ENCODE results near the gene P2RX2. TPM values are rescaled to one million over a fixed set of nuclear protein-coding genes. Genes with fewer than 3 reads are reported as not detected.

P2RX2 gene
- total RNA-seq, 2 experiments from 2014 or later = not detected

DNA sequence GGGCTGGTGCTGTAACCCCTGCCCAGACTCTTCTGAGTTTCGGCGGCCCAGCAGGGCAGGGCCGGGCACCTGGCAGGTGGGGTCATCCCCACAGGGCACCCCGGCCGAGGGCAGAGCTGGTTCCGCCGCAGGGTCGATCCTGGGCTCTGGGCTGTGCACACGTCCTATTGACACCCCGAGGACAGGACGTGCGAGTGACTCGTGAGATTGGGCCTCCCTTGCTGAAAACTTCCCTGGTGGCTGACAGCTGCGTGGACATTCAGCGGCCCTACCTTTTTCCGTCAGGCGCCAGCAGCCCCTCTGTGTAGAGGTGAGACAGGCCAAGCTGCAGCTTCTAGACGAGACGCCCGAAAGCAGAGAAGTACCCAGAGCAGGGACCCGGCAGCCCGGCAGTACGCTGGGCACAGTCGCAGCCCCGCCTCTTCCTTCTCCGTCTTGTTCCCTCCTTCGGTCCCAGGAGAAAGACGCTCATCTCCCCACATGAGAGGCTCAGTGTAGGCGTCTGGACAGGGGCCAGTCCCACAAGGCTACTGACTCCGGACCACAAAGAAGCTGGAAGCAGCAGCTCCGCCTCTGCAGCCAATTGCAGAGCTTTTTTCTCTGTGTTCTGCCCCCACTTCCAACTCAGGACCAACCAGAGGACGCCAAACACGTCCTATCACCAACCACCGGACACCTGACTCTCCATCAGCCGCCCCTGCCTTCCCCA, 8.4 kb upstream of the P2RX2 start, which contains the start of gene LRCOL1:
Gene LRCOL1 (minus strand): TSS at position 532 of the 709 bp plus-strand sequence. CDS start 4,331 bp downstream, outside the sequence.
- no peak within 1 kb of the TSS for H3K27ac Mint-ChIP-seq
- no peaks in the 10 kb centered on the region for H3K36me3 Mint-ChIP-seq (ENCODE audit: low read depth)
- peaks cover 7% of the 10 kb centered on the region for H3K9me3 Mint-ChIP-seq
- CTCF ChIA-PET = interaction anchor here (0.8 to 1.8 kb wide), 4 partner anchors 11 to 219 kb away, joined by 3 to 5 read pairs (median 3); no protein-coding TSS in a partner anchor
- intact Hi-C loops (cut with micrococcal nuclease) = no loop called here
- H3K4me3 Mint-ChIP-seq = no peak within 1 kb of the TSS
- H3K4me1 Mint-ChIP-seq (ENCODE audit: low read depth) = peaks cover 9% of the 10 kb centered on the region
- DNase-seq = no peak
- H3K27me3 Mint-ChIP-seq (ENCODE audit: low read depth) = peaks cover 50% of the 10 kb centered on the region

GRCh38 chr12:132610866-132611602, 7.5 kb upstream of the P2RX2 start:
- peaks cover 51% of the 10 kb centered on the region for H3K27me3 Mint-ChIP-seq (ENCODE audit: low read depth)
- intact Hi-C loops (cut with micrococcal nuclease) = no loop called here

DNA sequence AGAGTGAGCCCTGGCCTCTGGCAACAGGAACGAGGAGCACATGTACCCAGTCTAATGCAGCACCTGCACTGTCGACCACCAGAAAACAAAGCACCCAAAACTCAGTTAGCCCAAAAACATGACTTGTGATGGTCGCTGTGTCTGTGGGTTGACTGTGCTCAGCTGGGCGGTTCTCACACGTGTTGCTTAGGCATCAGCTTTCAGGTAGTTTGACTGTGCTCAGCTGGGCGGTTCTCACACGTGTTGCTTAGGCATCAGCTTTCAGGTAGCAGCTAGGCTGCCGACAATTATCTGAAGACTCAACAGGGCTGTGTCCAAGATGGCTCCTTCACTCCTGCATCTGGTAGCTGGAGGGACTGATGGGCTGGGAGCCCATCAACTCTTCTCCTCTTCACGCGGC, 7.0 kb upstream of the P2RX2 start:
- Mint-ChIP-seq H3K9me3 (peaks cover 9% of the 10 kb centered on the region), H3K4me1 (ENCODE audit: low read depth) (peaks cover 9% of the 10 kb centered on the region), H3K27me3 (ENCODE audit: low read depth) (peaks cover 49% of the 10 kb centered on the region), H3K27ac (no peak overlapping the region), H3K4me3 (no peak overlapping the region), H3K36me3 (ENCODE audit: low read depth) (no peaks in the 10 kb centered on the region)
- no peak for DNase-seq
- intact Hi-C loops (cut with micrococcal nuclease) = no loop called here
- CTCF ChIA-PET = interaction anchor here (1.2 kb wide), 1 partner anchor 198 kb away, joined by 3 read pairs; no protein-coding TSS in a partner anchor

More at GRCh38 chr12:132610866-132611602, 7.5 kb upstream of the P2RX2 start:
- no peak overlapping the region for H3K27ac Mint-ChIP-seq
- no peak for DNase-seq
- no peaks in the 10 kb centered on the region for H3K36me3 Mint-ChIP-seq (ENCODE audit: low read depth)
- CTCF ChIA-PET = interaction anchor here (0.8 to 1.8 kb wide), 2 partner anchors 11 to 220 kb away, joined by 3 to 5 read pairs; no protein-coding TSS in a partner anchor
- H3K4me3 Mint-ChIP-seq = no peak overlapping the region
- H3K9me3 Mint-ChIP-seq = peaks cover 7% of the 10 kb centered on the region
- peaks cover 9% of the 10 kb centered on the region for H3K4me1 Mint-ChIP-seq (ENCODE audit: low read depth)

- DNase-seq = no peak
- H3K9me3 Mint-ChIP-seq = peaks cover 12% of the 10 kb centered on the region
- H3K4me3 Mint-ChIP-seq = no peak overlapping the region
- intact Hi-C loops (cut with micrococcal nuclease) = no loop called here
- peaks cover 15% of the 10 kb centered on the region for H3K4me1 Mint-ChIP-seq (ENCODE audit: low read depth)
- CTCF ChIA-PET = interaction anchor here (1.0 to 4.0 kb wide), 7 partner anchors 14 to 460 kb away, joined by 3 to 22 read pairs (median 7); no protein-coding TSS in a partner anchor
- peaks cover 47% of the 10 kb centered on the region for H3K27me3 Mint-ChIP-seq (ENCODE audit: low read depth)
- H3K27ac Mint-ChIP-seq = no peak overlapping the region
- H3K36me3 Mint-ChIP-seq (ENCODE audit: low read depth) = no peaks in the 10 kb centered on the region
These were observed 4.5 kb upstream of the P2RX2 start for GRCh38 chr12:132614029-132614428.

- intact Hi-C loops (cut with micrococcal nuclease) = loop anchor here (1.0 kb wide), 3 partner anchors 15 to 461 kb away; no protein-coding TSS in a partner anchor
- Mint-ChIP-seq H3K4me1 (ENCODE audit: low read depth) (peaks cover 15% of the 10 kb centered on the region), H3K27ac (no peak overlapping the region), H3K27me3 (ENCODE audit: low read depth) (peaks cover 41% of the 10 kb centered on the region), H3K9me3 (peaks cover 12% of the 10 kb centered on the region), H3K36me3 (ENCODE audit: low read depth) (no peaks in the 10 kb centered on the region), H3K4me3 (no peak overlapping the region)
- CTCF ChIA-PET = interaction anchor here (0.6 to 4.0 kb wide), 23 partner anchors 8 to 474 kb away, joined by 3 to 22 read pairs (median 3); no protein-coding TSS in a partner anchor
- peak; percentile 88 for DNase-seq
These were observed 3.6 kb upstream of the P2RX2 start for GRCh38 chr12:132614861-132615578.

DNA sequence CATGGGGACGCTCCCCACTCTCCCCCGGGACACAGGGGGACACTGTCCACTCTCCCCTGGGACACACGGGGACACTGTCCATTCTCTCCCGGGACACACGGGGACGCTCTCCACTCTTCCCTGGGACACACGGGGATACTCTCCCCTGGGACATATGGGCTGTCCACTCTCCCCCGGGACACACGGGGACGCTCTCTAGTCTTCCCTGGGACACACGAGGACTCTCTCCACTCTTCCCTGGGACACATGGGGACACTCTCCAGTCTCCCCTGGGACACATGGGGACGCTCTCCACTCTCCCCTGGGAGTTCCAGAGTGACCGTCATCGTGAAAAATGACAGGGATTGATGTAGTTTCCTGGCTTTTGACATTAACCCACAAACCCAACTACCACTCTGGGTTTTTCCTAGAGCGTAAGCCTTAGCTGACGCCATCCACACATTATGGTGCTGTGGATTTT, 3.0 kb upstream of the P2RX2 start:
- H3K36me3 Mint-ChIP-seq (ENCODE audit: low read depth) = no peaks in the 10 kb centered on the region

GRCh38 chr12:132617135-132617701, 1.4 kb upstream of the P2RX2 start:
- intact Hi-C loops (cut with micrococcal nuclease) = no loop called here
- no peak for DNase-seq

More for the DNA sequence above, 3.0 kb upstream of the P2RX2 start:
- peaks cover 35% of the 10 kb centered on the region for H3K27me3 Mint-ChIP-seq (ENCODE audit: low read depth)
- H3K27ac Mint-ChIP-seq = no peak overlapping the region
- peaks cover 12% of the 10 kb centered on the region for H3K9me3 Mint-ChIP-seq
- no peak overlapping the region for H3K4me3 Mint-ChIP-seq
- intact Hi-C loops (cut with micrococcal nuclease) = loop anchor here (1.0 kb wide), 3 partner anchors 15 to 461 kb away; no protein-coding TSS in a partner anchor
- DNase-seq = no peak
- CTCF ChIA-PET = interaction anchor here (0.8 to 4.0 kb wide), 15 partner anchors 11 to 542 kb away, joined by 3 to 22 read pairs (median 4); no protein-coding TSS in a partner anchor
- peaks cover 9% of the 10 kb centered on the region for H3K4me1 Mint-ChIP-seq (ENCODE audit: low read depth)

GRCh38 chr12:132617822-132618682, 524 bp upstream of the P2RX2 start:
- H3K27me3 Mint-ChIP-seq (ENCODE audit: low read depth) = peaks cover 29% of the 10 kb centered on the region
- no peak overlapping the region for H3K4me3 Mint-ChIP-seq
- CTCF ChIA-PET = interaction anchor here (0.8 to 4.0 kb wide), 2 partner anchors 18 to 201 kb away, joined by 3 to 20 read pairs; no protein-coding TSS in a partner anchor
- H3K4me1 Mint-ChIP-seq (ENCODE audit: low read depth) = peaks cover 8% of the 10 kb centered on the region
- peaks cover 5% of the 10 kb centered on the region for H3K9me3 Mint-ChIP-seq
- no peak for DNase-seq
- H3K27ac Mint-ChIP-seq = no peak overlapping the region
- H3K36me3 Mint-ChIP-seq (ENCODE audit: low read depth) = no peaks in the 10 kb centered on the region
- intact Hi-C loops (cut with micrococcal nuclease) = no loop called here

More at GRCh38 chr12:132617135-132617701, 1.4 kb upstream of the P2RX2 start:
- Mint-ChIP-seq H3K27ac (no peak overlapping the region), H3K4me3 (no peak overlapping the region), H3K4me1 (ENCODE audit: low read depth) (peaks cover 8% of the 10 kb centered on the region), H3K36me3 (ENCODE audit: low read depth) (no peaks in the 10 kb centered on the region), H3K27me3 (ENCODE audit: low read depth) (peaks cover 29% of the 10 kb centered on the region), H3K9me3 (peaks cover 5% of the 10 kb centered on the region)
- CTCF ChIA-PET = interaction anchor here (0.7 to 4.0 kb wide), 2 partner anchors 17 to 202 kb away, joined by 3 to 20 read pairs; no protein-coding TSS in a partner anchor

DNA sequence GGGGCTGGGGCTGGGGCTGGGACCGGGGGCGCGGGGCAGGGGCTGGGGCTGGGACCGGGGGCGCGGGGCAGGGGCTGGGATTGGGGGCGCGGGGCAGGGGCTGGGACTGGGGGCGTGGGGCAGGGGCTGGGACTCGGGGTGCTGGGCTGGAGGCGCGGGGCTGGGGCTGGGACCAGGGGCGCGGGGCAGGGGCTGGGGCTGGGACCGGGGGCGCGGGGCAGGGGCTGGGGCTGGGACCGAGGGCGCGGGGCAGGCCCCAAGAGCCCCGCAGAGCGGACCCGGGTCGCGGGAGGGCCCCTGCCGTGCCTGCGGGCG, 452 bp downstream of the P2RX2 start:
- Mint-ChIP-seq H3K36me3 (ENCODE audit: low read depth) (peaks cover 2% of the 10 kb centered on the region), H3K27ac (no peak overlapping the region), H3K4me3 (no peak overlapping the region), H3K27me3 (ENCODE audit: low read depth) (peaks cover 29% of the 10 kb centered on the region), H3K4me1 (ENCODE audit: low read depth) (peaks cover 8% of the 10 kb centered on the region), H3K9me3 (peaks cover 5% of the 10 kb centered on the region)
- intact Hi-C loops (cut with micrococcal nuclease) = no loop called here
- CTCF ChIA-PET = no interaction called here
- no peak for DNase-seq

- H3K9me3 Mint-ChIP-seq = peaks cover 5% of the 10 kb centered on the region
- no peak for DNase-seq
- H3K36me3 Mint-ChIP-seq (ENCODE audit: low read depth) = peaks cover 2% of the 10 kb centered on the region
- peaks cover 29% of the 10 kb centered on the region for H3K27me3 Mint-ChIP-seq (ENCODE audit: low read depth)
- H3K4me3 Mint-ChIP-seq = no peak overlapping the region
- CTCF ChIA-PET = no interaction called here
- intact Hi-C loops (cut with micrococcal nuclease) = no loop called here
- no peak overlapping the region for H3K27ac Mint-ChIP-seq
- peaks cover 8% of the 10 kb centered on the region for H3K4me1 Mint-ChIP-seq (ENCODE audit: low read depth)
These were observed 973 bp downstream of the P2RX2 start for GRCh38 chr12:132619386-132620112.

Measured in activated naive CD4-positive, alpha-beta T cell treated with anti-CD3 and anti-CD28 coated beads for 36 hours (primary cell).